A549 (cell line): ENCODE results near the gene CNTNAP5. TPM values are rescaled to one million over a fixed set of nuclear protein-coding genes. Genes with fewer than 3 reads are reported as not detected.

Experiments used
- ATAC-seq, 2 experiments: fragments of 200-7000 bp in 1 of 2; fragments of >200 bp in 1 of 2; cut with Nextera tagmentation in 1 of 2; cut with Tn5 transposase in 1 of 2; 3 replicates each; pipeline versions ENCODE4 v1.8.0 to v1.9.1; 2018 to 2020; ENCODE audit warnings: mild to moderate bottlenecking in 1 of 2, moderate library complexity in 1 of 2
- CTCF ChIA-PET: fragments of 300-600 bp; sonication (Branson Sonifier 250); formaldehyde crosslinking; extraction: SDS; loops from one replicate; lab custom pipeline; 2021; ENCODE audit warnings: antibody characterized with exemption, inconsistent platforms; lab: Yijun Ruan, JAX
- POLR2A ChIA-PET: fragments of 350-600 bp; formaldehyde crosslinking; extraction: SDS; loops from one replicate; lab custom pipeline; 2021; ENCODE audit warnings: antibody characterized with exemption, inconsistent platforms; lab: Yijun Ruan, JAX
- DNase-seq, 2 experiments: peaks; one replicate each; pipeline versions ENCODE4 v3.0.0 to v3.0.0-alpha.2; 2011 to 2016; ENCODE audit warnings: low read depth in 1 of 2, low spot score in 1 of 2
- FAIRE-seq: peaks from 2 replicates; lab custom pipeline; 2011; peaks lifted over from hg19 to GRCh38; lab: Jason Lieb, UNC
- H3K27ac ChIP-seq, 2 experiments: fragments of >200 bp; sonication (Bioruptor Twin); formaldehyde crosslinking; 3 replicates each; pipeline ENCODE4 v1.5.1; 2016 to 2017
- H3K4me1 ChIP-seq: fragments of >200 bp; sonication (Bioruptor Twin); formaldehyde crosslinking; 3 replicates; pipeline ENCODE4 v1.6.1; 2016
- H3K4me2 ChIP-seq: fragments of >200 bp; sonication (Bioruptor Twin); formaldehyde crosslinking; 3 replicates; pipeline ENCODE4 v1.6.1; 2016
- H3K4me3 ChIP-seq: fragments of >200 bp; sonication (Bioruptor Twin); formaldehyde crosslinking; 3 replicates; pipeline ENCODE4 v1.5.1; 2016
- H3K9me3 ChIP-seq: fragments of >200 bp; sonication (Bioruptor Twin); formaldehyde crosslinking; 3 replicates; pipeline ENCODE4 v1.6.1; 2016
- BHLHE40 ChIP-seq: IDR thresholded peaks from 2 replicates; pipeline ENCODE4 v1.6.1; 2012; ENCODE audit warnings: low read depth, low read length, inconsistent platforms
- CTCF ChIP-seq: fragments of >200 bp; sonication (Bioruptor Twin); formaldehyde crosslinking; IDR thresholded peaks from 3 replicates; pipeline ENCODE4 v1.5.1; 2016
- E2F6 ChIP-seq: IDR thresholded peaks from 2 replicates; pipeline ENCODE4 v1.6.1; 2012; ENCODE audit warnings: low read depth, borderline replicate concordance
- EP300 ChIP-seq, 2 experiments: fragments of >200 bp; sonication (Bioruptor Twin); formaldehyde crosslinking; IDR thresholded peaks; 2 replicates in 1 of 2; 3 replicates in 1 of 2; pipeline ENCODE4 v1.6.1; 2016 to 2017
- HMGXB4 ChIP-seq: fragments of 250-450 bp; sonication (Bioruptor Pico); IDR thresholded peaks from 2 replicates; pipeline ENCODE4 v1.5.0; 2021; ENCODE audit warnings: mild to moderate bottlenecking, moderate library complexity, borderline replicate concordance
- HOXB13 ChIP-seq: fragments of 250-450 bp; sonication (Bioruptor Pico); IDR thresholded peaks from 2 replicates; pipeline ENCODE4 v1.5.0; 2020; ENCODE audit warnings: low read depth, mild to moderate bottlenecking, moderate library complexity
- JUN ChIP-seq, 2 experiments: fragments of >200 bp; sonication (Bioruptor Twin); formaldehyde crosslinking; IDR thresholded peaks; 2 replicates in 1 of 2; 3 replicates in 1 of 2; pipeline ENCODE4 v1.6.1; 2016 to 2017
- JUNB ChIP-seq: fragments of >200 bp; sonication (Bioruptor Twin); formaldehyde crosslinking; IDR thresholded peaks from 2 replicates; pipeline ENCODE4 v1.6.1; 2016
- MAFK ChIP-seq: fragments of 450-650 bp; IDR thresholded peaks from 2 replicates; pipeline ENCODE4 v1.6.1; 2014; ENCODE audit not compliant: partially characterized antibody
- NFE2L2 ChIP-seq: fragments of 150-350 bp; conservative IDR thresholded peaks from 2 replicates; pipeline ENCODE4 v1.6.1; 2014; ENCODE audit warnings: low read length
- NPAS2 ChIP-seq: fragments of 250-450 bp; sonication (Bioruptor Pico); IDR thresholded peaks from 2 replicates; pipeline ENCODE4 v1.8.0; 2022; ENCODE audit warnings: mild to moderate bottlenecking, moderate library complexity, borderline replicate concordance
- NR3C1 ChIP-seq: fragments of >200 bp; sonication (Bioruptor Twin); formaldehyde crosslinking; IDR thresholded peaks from 3 replicates; pipeline ENCODE4 v1.6.1; 2017
- PHF8 ChIP-seq: fragments of 200-600 bp; sonication (generic); IDR thresholded peaks from 2 replicates; pipeline ENCODE4 v1.6.1; 2016; ENCODE audit warnings: low read depth, mild to moderate bottlenecking, antibody characterized with exemption, moderate library complexity, borderline replicate concordance
- RCOR1 ChIP-seq: fragments of 150-350 bp; IDR thresholded peaks from 2 replicates; pipeline ENCODE4 v1.6.1; 2014; ENCODE audit warnings: antibody characterized with exemption, low read length, low read depth
- REST ChIP-seq: fragments of 200-600 bp; sonication (generic); IDR thresholded peaks from 2 replicates; pipeline ENCODE4 v1.6.1; 2016; ENCODE audit warnings: antibody characterized with exemption, mild to moderate bottlenecking, moderate library complexity
- RNF2 ChIP-seq: fragments of 200-600 bp; sonication (generic); IDR thresholded peaks from 2 replicates; pipeline ENCODE4 v1.6.1; 2016; ENCODE audit warnings: low read depth, mild to moderate bottlenecking, antibody characterized with exemption, moderate library complexity, borderline replicate concordance
- SREBF2 ChIP-seq: fragments of 450-650 bp; IDR thresholded peaks from 2 replicates; pipeline ENCODE4 v1.6.1; 2014; ENCODE audit warnings: mild to moderate bottlenecking, moderate library complexity
- TP53 ChIP-seq: fragments of 250-450 bp; sonication (Bioruptor Pico); IDR thresholded peaks from 2 replicates; pipeline ENCODE4 v1.5.0; 2021; ENCODE audit warnings: mild to moderate bottlenecking, moderate library complexity
- USF2 ChIP-seq: fragments of 450-650 bp; IDR thresholded peaks from 2 replicates; pipeline ENCODE4 v1.6.1; 2014; ENCODE audit warnings: antibody characterized with exemption
- ZFP36 ChIP-seq: fragments of 450-650 bp; IDR thresholded peaks from 2 replicates; pipeline ENCODE4 v1.6.1; 2014; ENCODE audit warnings: borderline replicate concordance; ENCODE audit not compliant: partially characterized antibody
- ZNF302 ChIP-seq: fragments of 250-450 bp; sonication (Bioruptor Pico); IDR thresholded peaks from 2 replicates; pipeline ENCODE4 v1.9.0; 2021; ENCODE audit warnings: inconsistent platforms, mild to moderate bottlenecking, moderate library complexity
- WGBS: methylation state at CpG from one replicate; pipeline ENCODE4 v1.1.6; 2017; ENCODE audit errors: missing lambda C conversion rate; 5-methylcytosine and 5-hydroxymethylcytosine counted together
- polyA plus RNA-seq, 4 experiments: library from polyadenylated mRNA; depleted of rRNA in 3 of 4; stranded (reverse); fragments of >200 nt; fragmentation: RNase III in 1 of 4; extraction: RNeasy Plus Mini Kit Qiagen cat#74134 plus additional on column Dnase treatment in 1 of 4; gene quantifications; 2 replicates in 3 of 4; 3 replicates in 1 of 4; pipeline ENCODE4 v1.2.3, GENCODE V29; 2011 to 2017

CNTNAP5 gene
- polyA plus RNA-seq, 2 of the 4 experiments (the other 2 are of a cell fraction): not detected

GRCh38 chr2:124604940-124605339 lies 579.9 kb downstream of the CNTNAP5 start (continued):
- TF ChIP-seq CTCF (no peak), EP300 (IDR thresholded peaks at IDR 0.05) (no peak), NFE2L2 (no peak), RCOR1 (no peak)
- TF ChIP-seq, all 56 proteins: peak for 0

- no peak for FAIRE-seq
- no peak for DNase-seq
- TF ChIP-seq HOXB13 (CRISPR knock-in tag) (no peak), PHF8 (no peak), SREBF2 (no peak), ZFP36 (no peak), JUNB (no peak), HMGXB4 (CRISPR knock-in tag) (no peak), BHLHE40 (no peak), TP53 (CRISPR knock-in tag) (no peak), NR3C1 (no peak), REST (no peak), ZNF302 (CRISPR knock-in tag) (no peak), RNF2 (no peak)
- H3K4me1 ChIP-seq: no peaks in the 10 kb centered on the region
- POLR2A ChIA-PET: no interaction called here
- H3K9me3 ChIP-seq: no peaks in the 10 kb centered on the region
- no peak for ATAC-seq
- H3K4me3 ChIP-seq: no peak overlapping the region
- CTCF ChIA-PET: interaction anchor here (0.7 kb wide), 1 partner anchor 29 kb away, joined by 3 read pairs; no protein-coding TSS in a partner anchor
- no peak overlapping the region for H3K27ac ChIP-seq
- WGBS: 0% methylated on average over 2 of the region's 2 CpGs
- H3K4me2 ChIP-seq: no peak overlapping the region
These were observed 582.6 kb downstream of the CNTNAP5 start for GRCh38 chr2:124607679-124608078.

- ATAC-seq: no peak
- no peak for TF ChIP-seq PHF8
- TF ChIP-seq NPAS2: no peak
- no peak for TF ChIP-seq E2F6
- no peak for TF ChIP-seq SREBF2
- TF ChIP-seq USF2: no peak
- TF ChIP-seq MAFK: no peak
- no peak for TF ChIP-seq REST
- no peak for TF ChIP-seq HOXB13 (CRISPR knock-in tag)
- TF ChIP-seq JUN (IDR thresholded peaks at IDR 0.05): no peak
These were observed 584.6 kb downstream of the CNTNAP5 start for GRCh38 chr2:124609667-124610066.

More at GRCh38 chr2:124609667-124610066, 584.6 kb downstream of the CNTNAP5 start:
- Histone ChIP-seq H3K4me2 (no peak overlapping the region), H3K9me3 (no peaks in the 10 kb centered on the region), H3K27ac (no peak overlapping the region), H3K4me1 (no peaks in the 10 kb centered on the region), H3K4me3 (no peak overlapping the region)
- DNase-seq (no peak), FAIRE-seq (no peak)
- 17% methylated on average over 6 of the region's 6 CpGs for WGBS
- POLR2A ChIA-PET: no interaction called here
- CTCF ChIA-PET: no interaction called here
